ENCODE results near the gene COL27A1.
A peak's percentile ranks its signal among the peaks of the same experiment; 100 is the strongest.

The COL27A1 gene

GRCh38 chr9:114155995-114156656 lies 789 bp downstream of the COL27A1 start (continued):
- TF ChIP-seq ZNF449 (tag by site-specific recombination; IDR thresholded peaks at IDR 0.05), result no peak
- no peak for TF ChIP-seq ZNF704 (tag by site-specific recombination; IDR thresholded peaks at IDR 0.05)
- no peak for TF ChIP-seq ZNF521 (tag by site-specific recombination; IDR thresholded peaks at IDR 0.05)
- TF ChIP-seq PBX3 (CRISPR knock-in tag; IDR thresholded peaks at IDR 0.05), result no peak
- TF ChIP-seq ZNF544 (tag by site-specific recombination; IDR thresholded peaks at IDR 0.05), result no peak
- TF ChIP-seq ZNF146 (tag by site-specific recombination; IDR thresholded peaks at IDR 0.05), result no peak
- peak; percentile 42; the same call in 1 of the 2 replicates for TF ChIP-seq ZNF335 (tag by site-specific recombination; conservative IDR thresholded peaks at IDR 0.05)
- no peak for TF ChIP-seq ZNF610 (tag by site-specific recombination; IDR thresholded peaks at IDR 0.05; ENCODE audit: borderline replicate concordance)
- TF ChIP-seq ZNF529 (tag by site-specific recombination; IDR thresholded peaks at IDR 0.05; ENCODE audit: insufficient replicate concordance), result no peak
- TF ChIP-seq ZNF132 (tag by site-specific recombination; IDR thresholded peaks at IDR 0.05; ENCODE audit: borderline replicate concordance), result no peak
- TF ChIP-seq ZNF266 (tag by site-specific recombination; IDR thresholded peaks at IDR 0.05; ENCODE audit: low read depth), result no peak
- no peak for TF ChIP-seq ZNF391 (tag by site-specific recombination; IDR thresholded peaks at IDR 0.05; ENCODE audit: borderline replicate concordance, low read depth)
- no peak for TF ChIP-seq ZNF510 (tag by site-specific recombination; IDR thresholded peaks at IDR 0.05; ENCODE audit: insufficient replicate concordance)
- TF ChIP-seq HIC1 (tag by site-specific recombination; IDR thresholded peaks at IDR 0.05), result no peak
- TF ChIP-seq ZBTB48 (tag by site-specific recombination; IDR thresholded peaks at IDR 0.05), result no peak
- TF ChIP-seq GLI4 (tag by site-specific recombination; IDR thresholded peaks at IDR 0.05), result no peak
- TF ChIP-seq ZBTB11 (tag by site-specific recombination; conservative IDR thresholded peaks at IDR 0.05; ENCODE audit: low read depth), result no peak
- no peak for TF ChIP-seq PRDM6 (tag by site-specific recombination; IDR thresholded peaks at IDR 0.05)
- TF ChIP-seq EGR2 (tag by site-specific recombination; IDR thresholded peaks at IDR 0.05; ENCODE audit: low read depth), result no peak
- no peak for TF ChIP-seq ZNF626 (tag by site-specific recombination; IDR thresholded peaks at IDR 0.05)
- TF ChIP-seq KLF8 (tag by site-specific recombination; IDR thresholded peaks at IDR 0.05), result no peak
- peak; percentile 53 for TF ChIP-seq ZBTB26 (tag by site-specific recombination; optimal IDR thresholded peaks at IDR 0.05)
- TF ChIP-seq HOXA7 (CRISPR knock-in tag; IDR thresholded peaks at IDR 0.05; ENCODE audit: borderline replicate concordance), result no peak
- TF ChIP-seq ZBTB17 (tag by site-specific recombination; IDR thresholded peaks at IDR 0.05), result no peak
- no peak for TF ChIP-seq SP7 (tag by site-specific recombination; IDR thresholded peaks at IDR 0.05)
- no peak for TF ChIP-seq ZNF155 (tag by site-specific recombination; IDR thresholded peaks at IDR 0.05)
- no peak for TF ChIP-seq MEIS1 (CRISPR knock-in tag; IDR thresholded peaks at IDR 0.05; ENCODE audit: borderline replicate concordance)
- TF ChIP-seq ZNF624 (tag by site-specific recombination; IDR thresholded peaks at IDR 0.05), result no peak

Measured in HEK293 (cell line).